WTC11 (cell line): ENCODE results near the gene MAML3. TPM values are rescaled to one million over a fixed set of nuclear protein-coding genes. Genes with fewer than 3 reads are reported as not detected.

ENCODE experiments used
- ATAC-seq: fragments of 200-7000 bp; cut with Tn5 transposase; 2 replicates; pipeline ENCODE4 v1.10.0; 2021; ENCODE audit warnings: mild to moderate bottlenecking, moderate library complexity
- CTCF ChIA-PET: fragments of 300-600 bp; sonication (Branson Sonifier 250); formaldehyde crosslinking; loops from one replicate; lab custom pipeline; 2021; ENCODE audit warnings: antibody characterized with exemption; lab: Charles Lee
- POLR2A ChIA-PET: fragments of 350-600 bp; sonication (Branson Sonifier 250); formaldehyde crosslinking; loops from one replicate; lab custom pipeline; 2021; ENCODE audit warnings: antibody characterized with exemption; lab: Charles Lee
- DNase-seq: peaks from one replicate; pipeline ENCODE4 v3.0.0; 2021; ENCODE audit warnings: low spot score
- H3K27ac Mint-ChIP-seq: 2 replicates; pipeline ENCODE4 v1.8.0; 2021; ENCODE audit warnings: mixed read lengths
- H3K27me3 Mint-ChIP-seq: 2 replicates; pipeline ENCODE4 v1.8.0; 2021; ENCODE audit warnings: low read depth, mild to moderate bottlenecking, moderate library complexity, mixed read lengths
- H3K36me3 Mint-ChIP-seq: 2 replicates; pipeline ENCODE4 v1.8.0; 2021; ENCODE audit warnings: mixed read lengths
- H3K4me1 Mint-ChIP-seq: 2 replicates; pipeline ENCODE4 v1.8.0; 2022; ENCODE audit warnings: mixed read lengths
- H3K4me3 Mint-ChIP-seq: 2 replicates; pipeline ENCODE4 v1.8.0; 2021; ENCODE audit warnings: mild to moderate bottlenecking, moderate library complexity, mixed read lengths
- H3K9me3 Mint-ChIP-seq: 2 replicates; pipeline ENCODE4 v1.8.0; 2021; ENCODE audit warnings: mixed read lengths
- FOXJ3 ChIP-seq: sonication (generic); formaldehyde crosslinking; IDR thresholded peaks from 2 replicates; pipeline ENCODE4 v1.9.0; 2021; ENCODE audit warnings: missing genetic modification reagents, mild to moderate bottlenecking, borderline replicate concordance
- FOXK1 ChIP-seq: sonication (generic); formaldehyde crosslinking; IDR thresholded peaks from 2 replicates; pipeline ENCODE4 v1.8.0; 2022; ENCODE audit warnings: mild to moderate bottlenecking, moderate library complexity, missing genetic modification reagents
- GTF2I ChIP-seq: fragments of 250-450 bp; sonication (Bioruptor Pico); conservative IDR thresholded peaks from 2 replicates; pipeline ENCODE4 v1.4.0; 2021; ENCODE audit warnings: mild to moderate bottlenecking
- HMGA2 ChIP-seq: fragments of 250-450 bp; sonication (Bioruptor Pico); IDR thresholded peaks from 2 replicates; pipeline ENCODE4 v1.4.0; 2021; ENCODE audit warnings: mild to moderate bottlenecking, moderate library complexity
- NFATC4 ChIP-seq: fragments of 250-450 bp; sonication (Bioruptor Pico); IDR thresholded peaks from 2 replicates; pipeline ENCODE4 v1.9.0; 2021; ENCODE audit warnings: mild to moderate bottlenecking
- OVOL2 ChIP-seq: fragments of 250-450 bp; sonication (Bioruptor Pico); IDR thresholded peaks from 2 replicates; pipeline ENCODE4 v1.9.0; 2021; ENCODE audit warnings: mild to moderate bottlenecking, borderline replicate concordance
- RORB ChIP-seq: fragments of 250-450 bp; sonication (Bioruptor Pico); IDR thresholded peaks from 2 replicates; pipeline ENCODE4 v1.9.0; 2021; ENCODE audit warnings: mild to moderate bottlenecking
- SMAD3 ChIP-seq: sonication (generic); formaldehyde crosslinking; IDR thresholded peaks from 2 replicates; pipeline ENCODE4 v1.8.0; 2022; ENCODE audit warnings: missing genetic modification reagents, mild to moderate bottlenecking, borderline replicate concordance
- SMAD4 ChIP-seq: sonication (generic); formaldehyde crosslinking; IDR thresholded peaks from 2 replicates; pipeline ENCODE4 v1.8.0; 2022; ENCODE audit warnings: mild to moderate bottlenecking, missing genetic modification reagents
- TEAD4 ChIP-seq: sonication (generic); formaldehyde crosslinking; IDR thresholded peaks from 2 replicates; pipeline ENCODE4 v1.8.0; 2022; ENCODE audit warnings: mild to moderate bottlenecking, missing genetic modification reagents
- total RNA-seq: library from RNA; stranded (reverse); gene quantifications from 3 replicates; pipeline ENCODE4 v1.2.3, GENCODE V29; 2021
- TF ChIP-seq, protein P1 (sequence below): sonication (generic); formaldehyde crosslinking; IDR thresholded peaks from 2 replicates; pipeline ENCODE4 v1.8.0; 2023; ENCODE audit warnings: mild to moderate bottlenecking, missing genetic modification reagents
- TF ChIP-seq, protein P2 (sequence below): sonication (generic); formaldehyde crosslinking; IDR thresholded peaks from 2 replicates; pipeline ENCODE4 v1.8.1; 2023; ENCODE audit warnings: mild to moderate bottlenecking, missing genetic modification reagents
- TF ChIP-seq, protein P3 (sequence below): sonication (generic); formaldehyde crosslinking; conservative IDR thresholded peaks from 2 replicates; pipeline ENCODE4 v1.8.1; 2023; ENCODE audit warnings: mild to moderate bottlenecking, low read depth, missing genetic modification reagents, moderate library complexity
- TF ChIP-seq, protein P4 (sequence below): sonication (generic); formaldehyde crosslinking; IDR thresholded peaks from 2 replicates; pipeline ENCODE4 v1.8.0; 2023; ENCODE audit warnings: missing genetic modification reagents
- TF ChIP-seq, protein P5 (sequence below): fragments of 250-450 bp; sonication (Bioruptor Pico); IDR thresholded peaks from 2 replicates; pipeline ENCODE4 v1.9.0; 2021; ENCODE audit warnings: moderate library complexity, mild to moderate bottlenecking, inconsistent platforms, borderline replicate concordance

MAML3 gene
- total RNA-seq, 1 experiment from 2014 or later: 7.4 TPM

DNA sequence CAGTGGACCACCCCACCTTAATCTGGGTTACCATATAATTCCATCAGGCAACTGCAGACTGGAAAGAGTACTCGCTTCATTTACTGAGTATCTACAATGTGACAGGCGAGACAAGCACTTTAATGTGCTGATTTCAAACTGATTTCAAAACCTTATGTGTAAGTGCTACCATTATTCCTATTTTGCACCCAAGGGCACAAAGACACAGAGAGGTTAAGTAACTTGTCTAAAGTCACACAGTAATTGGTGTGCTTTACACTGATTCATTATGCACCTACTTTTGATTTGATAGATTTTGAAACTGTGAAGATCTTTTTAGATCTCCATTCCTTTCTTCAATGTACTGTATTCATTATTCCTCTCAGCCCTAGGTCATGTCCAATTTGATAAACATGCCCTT lies 296.0 kb downstream of the MAML3 start:
- Mint-ChIP-seq H3K27ac (peak overlapping the region; percentile 78; the same call in 1 of the 2 replicates), H3K4me1 (peaks cover 61% of the 10 kb centered on the region), H3K27me3 (no peaks in the 10 kb centered on the region)
- TF ChIP-seq, protein P1, sequence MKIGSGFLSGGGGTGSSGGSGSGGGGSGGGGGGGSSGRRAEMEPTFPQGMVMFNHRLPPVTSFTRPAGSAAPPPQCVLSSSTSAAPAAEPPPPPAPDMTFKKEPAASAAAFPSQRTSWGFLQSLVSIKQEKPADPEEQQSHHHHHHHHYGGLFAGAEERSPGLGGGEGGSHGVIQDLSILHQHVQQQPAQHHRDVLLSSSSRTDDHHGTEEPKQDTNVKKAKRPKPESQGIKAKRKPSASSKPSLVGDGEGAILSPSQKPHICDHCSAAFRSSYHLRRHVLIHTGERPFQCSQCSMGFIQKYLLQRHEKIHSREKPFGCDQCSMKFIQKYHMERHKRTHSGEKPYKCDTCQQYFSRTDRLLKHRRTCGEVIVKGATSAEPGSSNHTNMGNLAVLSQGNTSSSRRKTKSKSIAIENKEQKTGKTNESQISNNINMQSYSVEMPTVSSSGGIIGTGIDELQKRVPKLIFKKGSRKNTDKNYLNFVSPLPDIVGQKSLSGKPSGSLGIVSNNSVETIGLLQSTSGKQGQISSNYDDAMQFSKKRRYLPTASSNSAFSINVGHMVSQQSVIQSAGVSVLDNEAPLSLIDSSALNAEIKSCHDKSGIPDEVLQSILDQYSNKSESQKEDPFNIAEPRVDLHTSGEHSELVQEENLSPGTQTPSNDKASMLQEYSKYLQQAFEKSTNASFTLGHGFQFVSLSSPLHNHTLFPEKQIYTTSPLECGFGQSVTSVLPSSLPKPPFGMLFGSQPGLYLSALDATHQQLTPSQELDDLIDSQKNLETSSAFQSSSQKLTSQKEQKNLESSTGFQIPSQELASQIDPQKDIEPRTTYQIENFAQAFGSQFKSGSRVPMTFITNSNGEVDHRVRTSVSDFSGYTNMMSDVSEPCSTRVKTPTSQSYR (CRISPR knock-in tag): no peak
- TF ChIP-seq, protein P2, sequence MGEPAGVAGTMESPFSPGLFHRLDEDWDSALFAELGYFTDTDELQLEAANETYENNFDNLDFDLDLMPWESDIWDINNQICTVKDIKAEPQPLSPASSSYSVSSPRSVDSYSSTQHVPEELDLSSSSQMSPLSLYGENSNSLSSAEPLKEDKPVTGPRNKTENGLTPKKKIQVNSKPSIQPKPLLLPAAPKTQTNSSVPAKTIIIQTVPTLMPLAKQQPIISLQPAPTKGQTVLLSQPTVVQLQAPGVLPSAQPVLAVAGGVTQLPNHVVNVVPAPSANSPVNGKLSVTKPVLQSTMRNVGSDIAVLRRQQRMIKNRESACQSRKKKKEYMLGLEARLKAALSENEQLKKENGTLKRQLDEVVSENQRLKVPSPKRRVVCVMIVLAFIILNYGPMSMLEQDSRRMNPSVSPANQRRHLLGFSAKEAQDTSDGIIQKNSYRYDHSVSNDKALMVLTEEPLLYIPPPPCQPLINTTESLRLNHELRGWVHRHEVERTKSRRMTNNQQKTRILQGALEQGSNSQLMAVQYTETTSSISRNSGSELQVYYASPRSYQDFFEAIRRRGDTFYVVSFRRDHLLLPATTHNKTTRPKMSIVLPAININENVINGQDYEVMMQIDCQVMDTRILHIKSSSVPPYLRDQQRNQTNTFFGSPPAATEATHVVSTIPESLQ (CRISPR knock-in tag): no peak
- no peak for TF ChIP-seq FOXK1 (CRISPR knock-in tag)
- TF ChIP-seq FOXJ3 (CRISPR knock-in tag): no peak
- TF ChIP-seq SMAD3: no peak
- no peak for TF ChIP-seq NFATC4 (CRISPR knock-in tag)
- TF ChIP-seq, protein P3, sequence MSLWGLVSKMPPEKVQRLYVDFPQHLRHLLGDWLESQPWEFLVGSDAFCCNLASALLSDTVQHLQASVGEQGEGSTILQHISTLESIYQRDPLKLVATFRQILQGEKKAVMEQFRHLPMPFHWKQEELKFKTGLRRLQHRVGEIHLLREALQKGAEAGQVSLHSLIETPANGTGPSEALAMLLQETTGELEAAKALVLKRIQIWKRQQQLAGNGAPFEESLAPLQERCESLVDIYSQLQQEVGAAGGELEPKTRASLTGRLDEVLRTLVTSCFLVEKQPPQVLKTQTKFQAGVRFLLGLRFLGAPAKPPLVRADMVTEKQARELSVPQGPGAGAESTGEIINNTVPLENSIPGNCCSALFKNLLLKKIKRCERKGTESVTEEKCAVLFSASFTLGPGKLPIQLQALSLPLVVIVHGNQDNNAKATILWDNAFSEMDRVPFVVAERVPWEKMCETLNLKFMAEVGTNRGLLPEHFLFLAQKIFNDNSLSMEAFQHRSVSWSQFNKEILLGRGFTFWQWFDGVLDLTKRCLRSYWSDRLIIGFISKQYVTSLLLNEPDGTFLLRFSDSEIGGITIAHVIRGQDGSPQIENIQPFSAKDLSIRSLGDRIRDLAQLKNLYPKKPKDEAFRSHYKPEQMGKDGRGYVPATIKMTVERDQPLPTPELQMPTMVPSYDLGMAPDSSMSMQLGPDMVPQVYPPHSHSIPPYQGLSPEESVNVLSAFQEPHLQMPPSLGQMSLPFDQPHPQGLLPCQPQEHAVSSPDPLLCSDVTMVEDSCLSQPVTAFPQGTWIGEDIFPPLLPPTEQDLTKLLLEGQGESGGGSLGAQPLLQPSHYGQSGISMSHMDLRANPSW (CRISPR knock-in tag): no peak
- no peak for TF ChIP-seq SMAD4 (CRISPR knock-in tag)
- TF ChIP-seq TEAD4 (CRISPR knock-in tag): no peak
- TF ChIP-seq HMGA2: no peak
- TF ChIP-seq, all 79 proteins: peak for 0
- H3K36me3 Mint-ChIP-seq: no peaks in the 10 kb centered on the region
- POLR2A ChIA-PET: interaction anchor here (1.0 kb wide), 1 partner anchor 14 kb away, joined by 3 read pairs; no protein-coding TSS in a partner anchor
- no peak overlapping the region for H3K4me3 Mint-ChIP-seq
- DNase-seq (no peak), ATAC-seq (no peak)
- CTCF ChIA-PET: interaction anchor here (0.8 kb wide), 1 partner anchor 15 kb away, joined by 3 read pairs; no protein-coding TSS in a partner anchor
- H3K9me3 Mint-ChIP-seq: no peaks in the 10 kb centered on the region

DNA sequence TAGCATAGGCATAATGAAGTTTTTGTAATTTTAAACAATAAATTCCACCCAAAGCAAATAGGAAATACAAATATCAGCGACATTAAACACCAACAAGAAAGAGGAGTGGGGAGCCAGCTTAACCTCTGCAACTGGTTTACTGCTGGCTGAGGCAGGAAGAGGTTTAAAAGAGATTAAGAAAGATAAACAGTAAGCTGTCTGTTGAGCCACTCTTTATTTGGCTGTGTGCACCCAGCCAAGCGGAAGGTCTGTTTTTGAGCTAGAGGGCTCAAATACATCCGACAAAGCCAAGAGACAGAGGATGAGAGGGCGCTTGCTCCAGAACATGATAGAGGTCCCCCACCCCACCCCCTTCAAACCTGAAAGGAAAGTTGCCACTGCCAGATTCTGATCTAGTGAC lies 297.0 kb downstream of the MAML3 start:
- peaks cover 69% of the 10 kb centered on the region for H3K4me1 Mint-ChIP-seq
- no peak for DNase-seq
- H3K4me3 Mint-ChIP-seq: no peak overlapping the region
- no peaks in the 10 kb centered on the region for H3K36me3 Mint-ChIP-seq
- POLR2A ChIA-PET: interaction anchor here (1.0 kb wide), 1 partner anchor 14 kb away, joined by 3 read pairs; no protein-coding TSS in a partner anchor
- TF ChIP-seq RORB (CRISPR knock-in tag) (no peak), GTF2I (CRISPR knock-in tag) (no peak), OVOL2 (CRISPR knock-in tag) (no peak)
- TF ChIP-seq, protein P4, sequence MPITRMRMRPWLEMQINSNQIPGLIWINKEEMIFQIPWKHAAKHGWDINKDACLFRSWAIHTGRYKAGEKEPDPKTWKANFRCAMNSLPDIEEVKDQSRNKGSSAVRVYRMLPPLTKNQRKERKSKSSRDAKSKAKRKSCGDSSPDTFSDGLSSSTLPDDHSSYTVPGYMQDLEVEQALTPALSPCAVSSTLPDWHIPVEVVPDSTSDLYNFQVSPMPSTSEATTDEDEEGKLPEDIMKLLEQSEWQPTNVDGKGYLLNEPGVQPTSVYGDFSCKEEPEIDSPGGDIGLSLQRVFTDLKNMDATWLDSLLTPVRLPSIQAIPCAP (CRISPR knock-in tag): no peak
- TF ChIP-seq, protein P5, sequence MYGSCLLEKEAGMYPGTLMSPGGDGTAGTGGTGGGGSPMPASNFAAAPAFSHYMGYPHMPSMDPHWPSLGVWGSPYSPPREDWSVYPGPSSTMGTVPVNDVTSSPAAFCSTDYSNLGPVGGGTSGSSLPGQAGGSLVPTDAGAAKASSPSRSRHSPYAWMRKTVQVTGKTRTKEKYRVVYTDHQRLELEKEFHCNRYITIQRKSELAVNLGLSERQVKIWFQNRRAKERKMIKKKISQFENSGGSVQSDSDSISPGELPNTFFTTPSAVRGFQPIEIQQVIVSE (CRISPR knock-in tag): no peak
- TF ChIP-seq, all 79 proteins: peak for 0
- Mint-ChIP-seq H3K9me3 (no peaks in the 10 kb centered on the region), H3K27ac (no peak overlapping the region; the same call in 1 of the 2 replicates), H3K27me3 (no peaks in the 10 kb centered on the region)
- ATAC-seq: no peak
- CTCF ChIA-PET: interaction anchor here (0.6 to 1.7 kb wide), 4 partner anchors 14 to 192 kb away, joined by 3 read pairs; no protein-coding TSS in a partner anchor
